ENCODE data around the gene TAF6L.
"Not testable (repeated sequence)": the region's sequence is repeated elsewhere in the genome, so short reads cannot be mapped to it uniquely, and the experiment has no call there.

TAF6L gene, protein sequence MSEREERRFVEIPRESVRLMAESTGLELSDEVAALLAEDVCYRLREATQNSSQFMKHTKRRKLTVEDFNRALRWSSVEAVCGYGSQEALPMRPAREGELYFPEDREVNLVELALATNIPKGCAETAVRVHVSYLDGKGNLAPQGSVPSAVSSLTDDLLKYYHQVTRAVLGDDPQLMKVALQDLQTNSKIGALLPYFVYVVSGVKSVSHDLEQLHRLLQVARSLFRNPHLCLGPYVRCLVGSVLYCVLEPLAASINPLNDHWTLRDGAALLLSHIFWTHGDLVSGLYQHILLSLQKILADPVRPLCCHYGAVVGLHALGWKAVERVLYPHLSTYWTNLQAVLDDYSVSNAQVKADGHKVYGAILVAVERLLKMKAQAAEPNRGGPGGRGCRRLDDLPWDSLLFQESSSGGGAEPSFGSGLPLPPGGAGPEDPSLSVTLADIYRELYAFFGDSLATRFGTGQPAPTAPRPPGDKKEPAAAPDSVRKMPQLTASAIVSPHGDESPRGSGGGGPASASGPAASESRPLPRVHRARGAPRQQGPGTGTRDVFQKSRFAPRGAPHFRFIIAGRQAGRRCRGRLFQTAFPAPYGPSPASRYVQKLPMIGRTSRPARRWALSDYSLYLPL

GRCh38 chr11:62771144-62772021 lies at the start of gene TAF6L:
TAF6L (plus strand) TSS chr11:62771396; CDS start chr11:62775784, 4,388 bp downstream.
- peak; percentile 86 for DNase-seq (ENCODE audit: low read depth)

GRCh38 chr11:62721994-62722393 lies 49.2 kb upstream of the TAF6L start:
- DNase-seq (ENCODE audit: low read depth), result no peak

DNA sequence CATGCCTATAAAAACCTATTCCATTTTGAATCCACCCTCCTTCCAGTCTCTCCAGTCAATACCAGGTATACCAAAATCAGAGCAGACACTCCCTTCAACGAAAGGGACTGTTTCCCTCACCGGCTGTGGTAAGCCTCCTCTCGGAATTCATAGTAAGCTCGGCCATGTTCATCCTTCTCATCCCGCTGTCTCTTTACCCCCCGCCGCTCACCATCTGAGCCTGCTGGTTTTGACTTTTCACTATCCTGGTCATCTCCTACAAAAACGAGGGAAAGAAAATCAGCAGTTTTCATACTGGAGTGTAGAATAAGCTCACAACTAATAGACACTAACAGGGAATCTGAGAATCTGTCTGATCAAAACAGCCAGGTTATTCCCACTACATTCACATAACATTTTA lies 47.0 kb upstream of the TAF6L start:
- no peak for DNase-seq (ENCODE audit: low read depth)

DNA sequence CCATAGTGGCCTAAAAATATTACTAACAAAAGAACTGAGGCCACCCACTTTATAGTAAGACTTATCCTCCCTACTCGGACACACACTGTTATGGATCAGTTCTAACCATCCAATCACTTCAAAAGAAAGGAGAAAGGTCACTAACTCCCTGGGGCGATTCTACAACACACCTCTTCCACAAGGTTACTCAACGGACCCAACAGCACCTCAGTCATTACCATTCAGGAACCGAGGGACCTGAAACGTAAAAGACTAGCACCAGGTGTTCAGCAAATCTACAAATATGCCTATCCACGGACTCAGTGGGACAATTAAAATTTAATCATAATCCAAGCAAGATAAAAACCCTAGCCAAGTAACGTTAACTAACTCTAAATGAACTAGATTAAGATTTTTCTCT lies 45.5 kb upstream of the TAF6L start:
- DNase-seq (ENCODE audit: low read depth), result no peak

- DNase-seq (ENCODE audit: low read depth), result peak; percentile 10
Observed at GRCh38 chr11:62726156-62726914, 44.9 kb upstream of the TAF6L start.

GRCh38 chr11:62726915-62727164 lies 44.4 kb upstream of the TAF6L start:
- DNase-seq (ENCODE audit: low read depth), result no peak

DNA sequence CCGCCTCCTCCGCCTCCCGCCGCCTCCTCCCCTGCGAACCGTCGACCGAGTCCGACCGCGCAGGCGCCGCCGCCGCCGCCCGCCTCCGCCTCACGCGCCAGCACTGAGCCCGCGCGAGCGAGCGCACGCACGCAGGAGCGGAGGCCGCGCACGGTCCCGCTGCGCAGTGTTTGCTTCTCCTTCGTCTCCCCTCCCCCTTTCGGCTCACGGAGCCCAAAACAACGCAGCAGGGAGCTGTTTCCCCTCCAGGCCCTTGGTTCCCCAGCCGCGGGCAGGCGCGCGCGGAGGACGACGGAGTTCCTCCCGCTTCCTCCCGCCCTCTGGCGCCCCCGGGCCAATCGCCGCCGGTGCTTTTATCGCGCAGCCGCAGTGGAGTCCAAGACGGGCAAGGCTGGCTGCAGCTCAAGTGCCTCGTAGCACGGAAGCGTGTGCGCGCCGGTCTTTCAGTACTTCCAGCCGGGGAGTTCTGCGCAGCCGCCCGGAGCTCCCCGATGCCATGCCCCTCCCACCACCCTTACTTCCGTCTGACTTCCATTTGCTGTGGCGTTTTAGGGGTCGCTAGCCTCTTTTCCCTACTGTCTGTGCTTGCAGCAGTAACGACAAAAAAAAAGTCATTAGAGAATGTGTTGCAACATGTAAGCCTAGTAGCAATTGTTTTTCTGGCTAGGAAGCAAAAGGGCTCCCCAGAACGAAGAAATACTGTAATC lies 43.9 kb upstream of the TAF6L start, which contains the start of gene HNRNPUL2:
TSS of gene HNRNPUL2 (minus strand) at position 293 of the 707 bp plus-strand sequence. CDS start 301 bp downstream, outside the sequence.
- peak; percentile 99 for DNase-seq (ENCODE audit: low read depth)

DNA sequence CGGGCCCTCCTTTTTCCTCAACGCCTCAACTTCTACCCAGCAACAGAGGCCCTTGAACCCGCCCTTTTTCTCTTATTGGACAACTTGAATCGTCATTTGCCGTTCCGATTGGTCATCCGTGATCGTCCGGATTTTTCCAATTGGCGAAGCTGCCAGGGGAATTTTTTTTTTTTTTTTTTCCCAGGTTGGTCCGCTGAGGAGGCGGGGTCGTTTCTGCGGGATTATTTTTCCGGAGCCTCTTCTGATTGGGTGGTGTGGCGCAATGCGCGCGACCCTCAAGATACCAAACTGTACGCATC lies 43.4 kb upstream of the TAF6L start:
- DNase-seq (ENCODE audit: low read depth), result peak; percentile 72

DNA sequence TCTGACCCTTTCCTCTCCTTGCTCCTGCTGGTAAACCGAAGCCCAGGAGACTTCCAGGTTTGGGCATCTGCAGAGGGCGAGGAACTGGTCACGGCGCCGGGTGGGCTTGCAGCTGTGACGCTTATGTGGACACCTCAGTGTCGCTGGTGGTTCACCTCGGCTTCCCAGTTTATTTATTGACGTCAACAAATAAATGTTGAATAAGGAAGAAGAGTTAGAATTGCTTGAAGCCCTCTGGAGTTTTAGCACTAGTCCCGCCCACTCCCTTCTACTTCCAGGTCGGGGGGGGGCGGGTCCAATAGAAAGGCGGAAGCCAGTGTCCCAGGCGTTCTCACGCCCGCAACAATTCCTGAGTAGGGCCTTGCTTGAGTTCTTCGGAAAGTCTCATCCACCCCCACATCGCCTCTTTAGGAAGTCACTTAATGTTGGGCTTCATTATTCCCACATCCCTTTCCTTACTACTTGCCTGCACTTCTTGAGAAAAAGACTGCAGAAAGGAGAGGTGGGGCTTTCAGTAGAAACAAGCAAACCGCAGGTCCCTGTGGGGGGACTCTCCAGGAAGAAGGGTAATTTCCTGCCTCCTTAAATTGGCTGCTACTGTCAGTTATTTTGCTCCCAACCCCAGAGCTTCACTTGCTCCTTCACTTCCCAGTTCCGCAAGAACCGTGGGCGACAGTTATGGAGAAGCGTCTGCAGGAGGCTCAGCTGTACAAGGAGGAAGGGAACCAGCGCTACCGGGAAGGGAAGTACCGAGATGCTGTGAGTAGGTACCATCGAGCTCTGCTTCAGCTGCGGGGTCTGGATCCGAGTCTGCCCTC lies 42.8 kb upstream of the TAF6L start, which contains the start of gene TTC9C:
TSS of gene TTC9C (plus strand) at position 316 of the 818 bp plus-strand sequence. CDS start at position 679, 363 bp downstream.
- peak; percentile 73 for DNase-seq (ENCODE audit: low read depth)

- not testable (repeated sequence) for DNase-seq (ENCODE audit: low read depth)
Observed at GRCh38 chr11:62730076-62730475, 41.1 kb upstream of the TAF6L start.

- no peak for DNase-seq (ENCODE audit: low read depth)
Observed at GRCh38 chr11:62732830-62733229, 38.4 kb upstream of the TAF6L start.

DNA sequence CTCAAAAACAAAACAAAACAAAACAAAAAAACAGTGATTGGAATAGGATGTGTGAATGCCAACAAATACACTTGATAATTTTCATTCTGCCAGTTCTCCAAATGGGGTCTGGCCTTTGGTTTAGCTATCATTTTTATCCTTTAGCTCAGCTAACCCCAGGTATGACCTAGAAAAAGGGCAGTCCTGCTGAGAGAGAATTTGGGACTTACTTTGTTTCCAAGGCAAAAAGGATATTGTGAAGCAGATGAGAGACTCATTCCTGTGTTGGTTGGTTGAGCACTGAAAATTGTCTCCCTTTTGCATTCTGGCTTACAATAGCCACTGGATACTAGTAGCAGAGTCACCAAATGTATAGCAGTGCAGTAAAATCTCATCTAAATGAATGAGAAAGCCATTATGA lies 34.0 kb upstream of the TAF6L start:
- no peak for DNase-seq (ENCODE audit: low read depth)

DNA sequence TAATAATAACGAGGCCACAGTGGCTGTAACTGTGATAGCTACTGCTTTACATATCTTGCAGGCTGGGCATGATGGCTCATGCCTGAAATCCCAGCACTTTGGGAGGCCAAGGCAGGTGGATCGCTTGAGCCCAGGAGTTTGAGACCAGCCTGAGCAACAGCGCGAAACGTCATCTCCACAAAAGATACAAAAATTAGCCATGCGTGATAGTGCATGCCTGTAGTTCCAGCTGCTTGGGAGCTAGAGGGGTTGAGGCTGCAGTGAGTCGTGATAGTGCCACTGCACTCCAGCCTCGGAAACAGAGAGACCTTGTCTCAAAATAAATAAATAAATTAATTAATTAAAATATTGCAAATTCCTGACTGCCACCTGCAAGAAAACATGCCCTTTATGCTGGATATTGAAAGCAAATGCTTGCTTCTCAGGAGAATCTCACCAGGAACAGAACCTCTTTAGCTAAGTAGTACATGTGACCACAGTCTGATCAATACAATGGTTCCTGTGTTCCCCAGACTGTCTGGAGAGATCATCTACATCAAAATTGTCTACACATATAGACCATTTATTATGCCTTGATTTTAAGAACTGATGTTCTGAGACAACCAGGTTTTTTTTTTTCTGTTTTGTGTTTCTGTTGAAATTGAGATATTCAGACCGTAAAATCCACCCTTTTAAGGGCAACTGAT lies 23.6 kb upstream of the TAF6L start:
- no peak for DNase-seq (ENCODE audit: low read depth)

GRCh38 chr11:62749931-62750330 lies 21.3 kb upstream of the TAF6L start:
- DNase-seq (ENCODE audit: low read depth), result not testable (repeated sequence)

DNA sequence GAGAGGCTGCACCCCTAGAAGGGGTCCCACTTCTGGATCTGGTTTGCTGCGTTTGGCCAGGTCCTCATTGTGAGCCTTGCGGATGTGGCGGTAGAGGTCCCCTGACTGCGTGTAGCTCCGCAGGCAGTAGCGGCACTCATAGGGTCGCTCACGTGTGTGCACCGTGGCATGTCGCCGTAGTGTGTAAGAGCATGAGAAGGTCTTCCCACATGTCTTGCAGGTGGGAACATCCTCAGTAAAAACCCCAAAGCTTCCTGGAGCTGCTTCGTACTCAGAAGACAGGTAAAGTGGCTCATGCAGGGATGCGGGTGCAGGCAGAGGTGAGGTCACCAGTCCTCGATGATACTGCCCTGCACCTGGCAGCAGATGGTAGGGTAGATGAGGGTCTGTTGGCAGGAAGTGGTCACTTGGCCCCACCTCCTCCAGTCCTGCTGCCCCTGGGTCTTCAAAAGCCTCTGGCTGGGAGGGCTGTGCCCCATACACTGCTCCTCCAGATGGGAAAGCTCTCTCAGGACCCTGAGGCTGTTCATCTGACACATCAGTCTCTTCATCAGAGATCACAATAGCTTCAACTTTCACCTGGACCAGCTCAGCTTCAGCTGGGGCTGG lies 18.9 kb upstream of the TAF6L start:
- DNase-seq (ENCODE audit: low read depth), result no peak

DNA sequence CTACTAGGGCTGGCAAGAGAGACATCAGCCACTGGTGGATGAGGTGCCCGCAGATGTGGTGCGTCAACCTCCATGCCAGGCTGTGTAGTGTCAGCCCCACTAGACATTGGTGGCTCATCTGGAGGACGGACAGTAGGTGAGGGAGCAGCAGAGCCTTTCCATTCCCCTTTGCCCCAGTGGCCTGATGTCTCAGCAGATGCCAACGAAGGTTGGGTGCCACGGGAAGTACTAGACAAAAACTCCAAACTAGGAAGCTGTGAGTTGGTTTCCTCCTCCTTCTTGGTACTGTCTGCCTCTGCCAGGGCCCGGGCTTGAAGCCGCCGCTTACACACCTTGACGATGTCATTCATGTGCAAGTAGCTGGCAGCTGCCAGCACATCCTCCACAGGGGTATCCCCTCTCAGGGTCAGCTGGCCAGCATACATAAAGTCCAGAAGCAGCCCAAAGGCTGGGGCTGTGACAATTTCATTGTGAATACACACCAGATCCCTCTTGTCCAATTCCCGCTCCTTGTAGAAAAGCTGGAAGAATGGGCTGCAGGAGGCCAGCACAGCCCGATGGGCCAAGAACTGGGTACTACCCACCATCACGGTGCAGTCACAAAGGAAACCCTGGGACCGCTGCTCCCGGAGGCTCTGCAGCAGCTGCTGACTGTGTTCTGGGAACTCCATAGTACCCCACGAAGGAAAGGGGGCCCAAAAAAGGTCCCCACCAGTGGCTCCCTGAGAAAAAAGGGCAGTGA lies 18.0 kb upstream of the TAF6L start:
- DNase-seq (ENCODE audit: low read depth), result no peak

DNA sequence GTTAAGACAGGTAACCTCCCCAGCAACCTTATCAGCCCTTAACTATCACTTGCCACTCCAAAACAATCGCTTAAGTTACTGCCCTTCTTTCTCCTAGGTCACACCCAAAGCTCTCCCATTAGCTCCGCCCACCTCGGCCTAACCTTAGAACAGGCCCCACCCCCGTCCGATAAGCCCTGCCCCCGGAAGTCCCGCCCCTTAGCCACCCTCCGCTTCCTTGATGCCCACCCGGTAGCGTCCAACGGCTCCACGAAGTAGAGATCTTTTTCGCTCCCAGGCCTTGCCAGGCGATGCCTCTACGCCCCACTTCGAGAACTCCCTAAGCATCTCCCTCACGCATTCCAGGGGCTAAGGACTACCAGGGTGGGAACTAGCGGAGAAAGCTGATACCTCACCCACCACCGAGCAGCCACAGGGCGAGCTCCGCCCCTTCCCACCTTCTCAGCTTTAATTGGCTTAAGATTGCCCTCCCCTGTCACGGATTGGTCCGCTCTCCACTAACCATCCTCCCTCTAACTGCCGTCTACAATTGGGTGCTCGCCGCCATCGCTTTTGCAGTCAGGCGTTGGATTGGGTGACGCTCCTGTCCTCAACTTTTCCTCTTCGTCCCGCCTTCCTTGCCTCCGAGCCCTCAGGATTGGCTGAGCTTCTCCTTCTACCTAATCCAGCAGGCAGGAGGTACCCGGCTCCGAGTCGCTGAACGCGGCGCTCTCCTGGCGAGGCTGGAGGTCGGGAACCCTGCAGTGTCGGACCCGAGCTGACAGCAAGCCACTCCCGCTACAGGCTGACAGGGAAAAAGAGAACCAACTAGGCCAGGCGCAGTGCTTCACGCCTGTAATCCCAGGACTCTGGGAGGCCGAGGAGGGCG lies 17.2 kb upstream of the TAF6L start, which contains the start of gene ZBTB3:
TSS of gene ZBTB3 (minus strand) at position 425 of the 868 bp plus-strand sequence. CDS start 496 bp downstream, outside the sequence.
- DNase-seq (ENCODE audit: low read depth), result peak; percentile 91

Measured in activated T-helper 1 cell treated with Interleukin-2 at 50 U/mL for 16 hours (primary cell).